ENCODE results near the gene TMEM185B.

TMEM185B gene

GRCh38 chr2:120247851-120248250, 24.7 kb upstream of the TMEM185B start:
- no peak overlapping the region for H2AFZ ChIP-seq (ENCODE audit: low read length)
- no peaks in the 10 kb centered on the region for H4K20me1 ChIP-seq (ENCODE audit: insufficient read depth, low read length, poor library complexity, severe bottlenecking)
- H3K79me2 ChIP-seq (ENCODE audit: insufficient read depth, low read length) = no peaks in the 10 kb centered on the region
- no peaks in the 10 kb centered on the region for H3K9me2 ChIP-seq (replicated peaks; ENCODE audit: low read depth, low read length)
- no peaks in the 10 kb centered on the region for H3K9me3 ChIP-seq (ENCODE audit: insufficient read depth, low read depth, low read length)
- no peak overlapping the region for H3K4me2 ChIP-seq (ENCODE audit: low read depth, low read length, poor library complexity, severe bottlenecking)
- no peak overlapping the region for H3K9ac ChIP-seq (ENCODE audit: low read depth, low read length, poor library complexity, severe bottlenecking)
- H3K36me3 ChIP-seq (ENCODE audit: insufficient read depth, low read length) = no peaks in the 10 kb centered on the region
- TF ChIP-seq CTCF (conservative IDR thresholded peaks at IDR 0.05; ENCODE audit: low read length) (no peak), EZH2phosphoT487 (IDR thresholded peaks at IDR 0.05; ENCODE audit: borderline replicate concordance) (no peak)
- peaks cover 21% of the 10 kb centered on the region for H3K4me1 ChIP-seq (ENCODE audit: insufficient read depth, low read length, poor library complexity, severe bottlenecking)
- H3F3A ChIP-seq (ENCODE audit: low read depth) = no peaks in the 10 kb centered on the region
- no peaks in the 10 kb centered on the region for H3K27me3 ChIP-seq (ENCODE audit: insufficient read depth, low read length, poor library complexity, severe bottlenecking)
- no peak overlapping the region for H3K4me3 ChIP-seq (ENCODE audit: low read length, poor library complexity, severe bottlenecking)

- Histone ChIP-seq H3K4me3 (ENCODE audit: low read length, poor library complexity, severe bottlenecking) (no peak overlapping the region), H3K36me3 (ENCODE audit: insufficient read depth, low read length) (no peaks in the 10 kb centered on the region), H3F3A (ENCODE audit: low read depth) (no peaks in the 10 kb centered on the region), H3K9me3 (ENCODE audit: insufficient read depth, low read depth, low read length) (no peaks in the 10 kb centered on the region), H3K9ac (ENCODE audit: low read depth, low read length, poor library complexity, severe bottlenecking) (no peak overlapping the region), H2AFZ (ENCODE audit: low read length) (no peak overlapping the region), H3K27me3 (ENCODE audit: insufficient read depth, low read length, poor library complexity, severe bottlenecking) (no peaks in the 10 kb centered on the region), H4K20me1 (ENCODE audit: insufficient read depth, low read length, poor library complexity, severe bottlenecking) (no peaks in the 10 kb centered on the region), H3K4me1 (ENCODE audit: insufficient read depth, low read length, poor library complexity, severe bottlenecking) (peaks cover 14% of the 10 kb centered on the region), H3K79me2 (ENCODE audit: insufficient read depth, low read length) (no peaks in the 10 kb centered on the region), H3K9me2 (replicated peaks; ENCODE audit: low read depth, low read length) (no peaks in the 10 kb centered on the region), H3K4me2 (ENCODE audit: low read depth, low read length, poor library complexity, severe bottlenecking) (no peak overlapping the region)
- TF ChIP-seq EZH2phosphoT487 (IDR thresholded peaks at IDR 0.05; ENCODE audit: borderline replicate concordance) = no peak
- no peak for TF ChIP-seq CTCF (conservative IDR thresholded peaks at IDR 0.05; ENCODE audit: low read length)
These were observed 23.5 kb upstream of the TMEM185B start for GRCh38 chr2:120246546-120247300.

- Histone ChIP-seq H4K20me1 (ENCODE audit: insufficient read depth, low read length, poor library complexity, severe bottlenecking) (no peaks in the 10 kb centered on the region), H2AFZ (ENCODE audit: low read length) (no peak overlapping the region), H3F3A (ENCODE audit: low read depth) (no peaks in the 10 kb centered on the region), H3K9me3 (ENCODE audit: insufficient read depth, low read depth, low read length) (no peaks in the 10 kb centered on the region), H3K4me2 (ENCODE audit: low read depth, low read length, poor library complexity, severe bottlenecking) (no peak overlapping the region), H3K4me1 (ENCODE audit: insufficient read depth, low read length, poor library complexity, severe bottlenecking) (peaks cover 12% of the 10 kb centered on the region), H3K4me3 (ENCODE audit: low read length, poor library complexity, severe bottlenecking) (no peak overlapping the region), H3K9me2 (replicated peaks; ENCODE audit: low read depth, low read length) (no peaks in the 10 kb centered on the region), H3K79me2 (ENCODE audit: insufficient read depth, low read length) (no peaks in the 10 kb centered on the region), H3K27me3 (ENCODE audit: insufficient read depth, low read length, poor library complexity, severe bottlenecking) (no peaks in the 10 kb centered on the region), H3K9ac (ENCODE audit: low read depth, low read length, poor library complexity, severe bottlenecking) (no peak overlapping the region), H3K36me3 (ENCODE audit: insufficient read depth, low read length) (no peaks in the 10 kb centered on the region)
- TF ChIP-seq EZH2phosphoT487 (IDR thresholded peaks at IDR 0.05; ENCODE audit: borderline replicate concordance) = no peak
- TF ChIP-seq CTCF (conservative IDR thresholded peaks at IDR 0.05; ENCODE audit: low read length) = no peak
These were observed 22.5 kb upstream of the TMEM185B start for GRCh38 chr2:120245520-120246332.
